HL-60 (cell line): ENCODE data around the gene FAM32A.

Experiments
- GABPA ChIP-seq: IDR thresholded peaks from 2 replicates; pipeline ENCODE4 v1.6.1; 2012; ENCODE audit warnings: low read depth
- POLR2AphosphoS5 ChIP-seq: IDR thresholded peaks from 2 replicates; pipeline ENCODE4 v1.6.1; 2012; ENCODE audit warnings: low read depth
- SPI1 ChIP-seq: IDR thresholded peaks from 2 replicates; pipeline ENCODE4 v1.6.1; 2012; ENCODE audit warnings: low read depth, mild to moderate bottlenecking, borderline replicate concordance
- TF ChIP-seq, protein P1 (sequence below): IDR thresholded peaks from one replicate; pipeline ENCODE4 v1.5.1; 2011; ENCODE audit warnings: low read length, control low read depth, inconsistent platforms; ENCODE audit not compliant: insufficient read depth
- TF ChIP-seq, protein P2 (sequence below): IDR thresholded peaks from 2 replicates; pipeline ENCODE4 v1.6.1; 2012; ENCODE audit warnings: low read depth; ENCODE audit not compliant: insufficient replicate concordance

GRCh38 chr19:16198370-16198651 is 13.1 kb downstream of the FAM32A start:
- TF ChIP-seq, protein P1, sequence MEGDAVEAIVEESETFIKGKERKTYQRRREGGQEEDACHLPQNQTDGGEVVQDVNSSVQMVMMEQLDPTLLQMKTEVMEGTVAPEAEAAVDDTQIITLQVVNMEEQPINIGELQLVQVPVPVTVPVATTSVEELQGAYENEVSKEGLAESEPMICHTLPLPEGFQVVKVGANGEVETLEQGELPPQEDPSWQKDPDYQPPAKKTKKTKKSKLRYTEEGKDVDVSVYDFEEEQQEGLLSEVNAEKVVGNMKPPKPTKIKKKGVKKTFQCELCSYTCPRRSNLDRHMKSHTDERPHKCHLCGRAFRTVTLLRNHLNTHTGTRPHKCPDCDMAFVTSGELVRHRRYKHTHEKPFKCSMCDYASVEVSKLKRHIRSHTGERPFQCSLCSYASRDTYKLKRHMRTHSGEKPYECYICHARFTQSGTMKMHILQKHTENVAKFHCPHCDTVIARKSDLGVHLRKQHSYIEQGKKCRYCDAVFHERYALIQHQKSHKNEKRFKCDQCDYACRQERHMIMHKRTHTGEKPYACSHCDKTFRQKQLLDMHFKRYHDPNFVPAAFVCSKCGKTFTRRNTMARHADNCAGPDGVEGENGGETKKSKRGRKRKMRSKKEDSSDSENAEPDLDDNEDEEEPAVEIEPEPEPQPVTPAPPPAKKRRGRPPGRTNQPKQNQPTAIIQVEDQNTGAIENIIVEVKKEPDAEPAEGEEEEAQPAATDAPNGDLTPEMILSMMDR: no peak
- TF ChIP-seq SPI1: no peak
- TF ChIP-seq POLR2AphosphoS5: no peak
- TF ChIP-seq, protein P2, sequence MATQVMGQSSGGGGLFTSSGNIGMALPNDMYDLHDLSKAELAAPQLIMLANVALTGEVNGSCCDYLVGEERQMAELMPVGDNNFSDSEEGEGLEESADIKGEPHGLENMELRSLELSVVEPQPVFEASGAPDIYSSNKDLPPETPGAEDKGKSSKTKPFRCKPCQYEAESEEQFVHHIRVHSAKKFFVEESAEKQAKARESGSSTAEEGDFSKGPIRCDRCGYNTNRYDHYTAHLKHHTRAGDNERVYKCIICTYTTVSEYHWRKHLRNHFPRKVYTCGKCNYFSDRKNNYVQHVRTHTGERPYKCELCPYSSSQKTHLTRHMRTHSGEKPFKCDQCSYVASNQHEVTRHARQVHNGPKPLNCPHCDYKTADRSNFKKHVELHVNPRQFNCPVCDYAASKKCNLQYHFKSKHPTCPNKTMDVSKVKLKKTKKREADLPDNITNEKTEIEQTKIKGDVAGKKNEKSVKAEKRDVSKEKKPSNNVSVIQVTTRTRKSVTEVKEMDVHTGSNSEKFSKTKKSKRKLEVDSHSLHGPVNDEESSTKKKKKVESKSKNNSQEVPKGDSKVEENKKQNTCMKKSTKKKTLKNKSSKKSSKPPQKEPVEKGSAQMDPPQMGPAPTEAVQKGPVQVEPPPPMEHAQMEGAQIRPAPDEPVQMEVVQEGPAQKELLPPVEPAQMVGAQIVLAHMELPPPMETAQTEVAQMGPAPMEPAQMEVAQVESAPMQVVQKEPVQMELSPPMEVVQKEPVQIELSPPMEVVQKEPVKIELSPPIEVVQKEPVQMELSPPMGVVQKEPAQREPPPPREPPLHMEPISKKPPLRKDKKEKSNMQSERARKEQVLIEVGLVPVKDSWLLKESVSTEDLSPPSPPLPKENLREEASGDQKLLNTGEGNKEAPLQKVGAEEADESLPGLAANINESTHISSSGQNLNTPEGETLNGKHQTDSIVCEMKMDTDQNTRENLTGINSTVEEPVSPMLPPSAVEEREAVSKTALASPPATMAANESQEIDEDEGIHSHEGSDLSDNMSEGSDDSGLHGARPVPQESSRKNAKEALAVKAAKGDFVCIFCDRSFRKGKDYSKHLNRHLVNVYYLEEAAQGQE: no peak
- no peak for TF ChIP-seq GABPA
